ENCODE data around the gene SMARCA2. TPM values are rescaled to one million over a fixed set of nuclear protein-coding genes. Genes with fewer than 3 reads are reported as not detected.
A peak's percentile ranks its signal among the peaks of the same experiment; 100 is the strongest.

The SMARCA2 gene
- polyA plus RNA-seq (ENCODE audit: insufficient read length in 4 of 4) = 100 to 1,000 TPM in 3 of 4 donors, 10 to 100 TPM in 1; 96.5 to 221 (median 168) TPM

DNA sequence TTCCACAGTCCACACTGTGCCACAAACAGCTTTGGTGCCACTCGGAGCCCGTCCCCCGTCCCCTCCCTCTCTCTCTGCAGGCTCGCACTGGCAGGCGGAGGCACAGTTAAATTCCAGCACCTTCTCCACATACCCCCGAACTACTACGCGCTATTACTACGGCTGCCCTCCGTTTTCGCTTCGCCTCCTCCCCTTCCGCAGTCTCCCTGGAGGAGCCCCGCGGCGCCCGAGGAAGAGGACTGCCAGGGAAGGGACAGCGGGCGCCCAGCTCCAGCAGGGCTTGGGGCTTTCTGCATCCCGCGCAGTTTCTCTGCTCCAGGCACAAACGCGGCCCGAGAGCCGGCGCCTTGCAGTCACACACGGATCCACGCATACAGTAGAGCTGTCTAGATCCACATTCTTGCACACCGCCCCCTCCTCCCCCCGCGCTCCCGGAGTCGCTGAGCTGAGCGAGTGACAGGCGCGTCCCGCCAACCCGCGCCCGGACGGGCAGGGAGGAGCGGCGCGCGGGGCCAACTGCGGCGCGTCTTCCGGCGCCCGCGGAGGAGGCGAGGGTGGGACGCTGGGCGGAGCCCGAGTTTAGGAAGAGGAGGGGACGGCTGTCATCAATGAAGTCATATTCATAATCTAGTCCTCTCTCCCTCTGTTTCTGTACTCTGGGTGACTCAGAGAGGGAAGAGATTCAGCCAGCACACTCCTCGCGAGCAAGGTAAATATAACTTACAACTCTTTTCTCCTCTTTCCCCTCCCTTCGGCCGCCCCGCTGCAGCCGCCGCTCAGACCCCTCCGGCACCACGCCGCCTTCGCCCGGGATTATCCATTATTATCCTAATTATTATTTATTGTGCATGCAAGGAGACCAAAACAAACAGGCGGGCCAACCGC lies at the start of gene SMARCA2:
Gene SMARCA2 (plus strand): TSS at position 652 of the 885 bp plus-strand sequence. CDS start 13,676 bp downstream, outside the sequence.
- peak; percentile 88 to 93 (median 90) for DNase-seq (ENCODE audit: low read depth in 4 of 4, low spot score in 3 of 4)

DNA sequence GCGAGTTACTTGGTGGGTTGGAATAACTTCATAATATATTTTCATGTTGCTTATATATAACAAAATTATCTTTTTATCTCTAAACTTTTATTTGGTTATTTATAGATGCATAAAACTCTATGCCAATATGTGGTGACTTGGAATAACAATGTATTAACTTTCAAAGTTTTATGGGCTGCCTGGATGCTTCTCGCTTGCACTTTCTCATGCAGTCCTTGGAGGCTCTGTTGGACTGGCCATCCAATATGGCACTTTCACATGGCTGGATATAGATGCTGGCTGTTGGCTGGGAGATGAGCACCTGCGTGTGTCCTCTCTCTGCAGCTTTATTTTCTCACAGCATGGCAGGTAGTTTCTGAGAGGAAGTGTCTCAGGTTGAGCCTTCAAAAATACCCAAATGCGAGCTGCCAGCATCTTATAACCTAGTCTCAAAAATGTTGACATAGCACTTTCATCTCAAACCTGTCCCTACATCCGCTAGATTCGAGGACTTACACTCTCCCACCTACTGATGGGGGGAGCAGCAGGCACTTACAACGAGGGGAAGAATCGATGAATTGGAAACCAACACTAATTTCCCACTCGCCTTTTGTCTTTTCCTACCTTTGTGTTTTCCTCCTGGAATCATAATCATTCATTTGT lies 48.3 kb upstream of the SMARCA2 start:
- no peak for DNase-seq (ENCODE audit: low read depth in 4 of 4, low spot score in 3 of 4)

DNA sequence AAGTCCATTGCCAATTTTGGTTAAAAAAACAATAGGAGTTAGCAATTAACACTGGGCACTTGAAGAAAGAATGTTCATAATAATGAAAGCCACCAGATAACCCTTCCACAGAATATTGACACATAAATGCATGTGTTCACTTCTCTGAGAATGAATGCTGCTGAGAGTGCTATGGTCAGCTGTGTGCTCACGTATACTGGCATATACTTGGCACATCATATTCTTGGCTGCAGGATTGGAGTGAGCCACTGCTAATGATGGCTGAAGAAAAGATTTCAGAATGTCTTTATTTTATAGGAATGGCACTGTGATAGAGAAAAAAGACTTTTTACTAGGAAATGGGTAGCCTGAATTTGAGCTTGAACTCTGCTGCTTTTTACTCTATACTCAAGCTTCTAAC lies 46.0 kb upstream of the SMARCA2 start:
- DNase-seq (ENCODE audit: low read depth in 4 of 4, low spot score in 3 of 4) = no peak

DNA sequence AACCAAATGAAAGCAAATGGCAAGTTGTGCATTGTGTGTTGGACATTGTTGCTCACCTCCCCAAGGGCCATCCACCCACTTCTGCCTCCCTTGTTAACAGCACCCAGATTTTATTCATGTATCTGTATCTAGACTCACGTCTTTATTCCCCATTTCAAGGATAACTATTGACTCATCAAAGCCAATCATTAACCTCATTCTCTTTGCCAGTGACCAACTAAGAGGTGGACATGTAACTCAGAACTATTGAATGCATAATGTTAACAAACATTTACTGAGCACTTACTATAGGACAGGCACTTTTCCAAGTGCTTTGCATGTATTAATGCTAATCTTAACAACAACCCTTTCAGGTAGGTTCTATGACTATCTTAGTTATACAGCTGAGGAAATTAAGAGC lies 45.2 kb upstream of the SMARCA2 start:
- DNase-seq (ENCODE audit: low read depth in 4 of 4, low spot score in 3 of 4) = no peak

DNA sequence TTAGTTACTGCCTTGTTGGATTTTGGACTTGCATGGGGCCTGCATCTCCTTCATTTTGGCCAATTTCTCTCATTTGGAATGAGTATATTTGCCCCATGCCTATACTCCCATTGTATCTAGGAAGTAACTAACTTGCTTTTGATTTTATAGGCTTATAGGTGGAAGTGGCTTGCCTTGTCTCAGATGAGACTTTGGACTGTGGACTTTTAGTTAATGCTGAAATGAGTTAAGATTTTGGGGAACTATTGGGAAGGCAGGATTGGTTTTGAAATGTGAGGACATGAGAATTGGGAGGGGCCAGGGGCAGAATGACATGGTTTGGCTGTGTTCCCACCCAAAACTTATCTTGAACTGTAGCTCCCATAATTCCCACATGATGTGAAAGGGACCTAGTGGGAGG lies 42.5 kb upstream of the SMARCA2 start:
- DNase-seq (ENCODE audit: low read depth in 4 of 4, low spot score in 3 of 4) = no peak

DNA sequence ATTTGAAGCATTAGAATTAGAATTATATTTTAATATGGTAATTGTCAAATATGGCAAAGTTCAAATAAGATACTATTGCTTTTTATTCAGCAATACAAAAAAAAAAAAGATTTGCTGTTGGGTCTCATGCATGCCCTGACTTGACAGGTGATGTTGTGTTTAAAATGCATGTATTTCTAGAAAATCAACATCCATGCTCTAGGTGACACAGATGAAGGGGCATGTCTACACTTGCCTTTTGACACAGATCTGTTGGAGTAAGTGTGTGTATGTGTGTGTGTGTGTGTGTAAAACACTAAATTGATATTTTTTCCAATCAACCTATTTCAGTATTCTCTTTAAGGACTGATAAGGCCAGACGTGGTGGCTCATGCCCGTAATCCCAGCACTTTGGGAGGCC lies 38.1 kb upstream of the SMARCA2 start:
- no peak for DNase-seq (ENCODE audit: low read depth in 4 of 4, low spot score in 3 of 4)

DNA sequence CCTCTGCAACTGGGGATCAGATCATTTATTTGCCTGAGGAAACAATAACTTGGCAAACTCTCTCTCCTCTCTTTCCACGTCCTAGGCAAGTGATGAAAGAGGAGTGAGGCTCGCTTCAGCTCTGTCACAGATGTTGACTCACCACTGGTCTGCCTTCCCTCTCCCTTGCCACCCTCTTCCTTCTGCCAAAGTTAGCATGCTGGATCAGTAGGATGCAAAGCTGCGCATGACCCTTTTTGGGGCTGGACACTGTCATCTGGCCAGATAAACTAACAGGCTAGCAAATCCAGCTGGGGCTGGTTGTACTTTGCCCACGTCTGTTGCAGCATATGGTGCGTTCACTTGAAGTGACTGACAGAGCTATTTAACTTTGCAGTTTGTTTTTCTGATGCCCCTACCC lies 36.2 kb upstream of the SMARCA2 start:
- DNase-seq (ENCODE audit: low read depth in 4 of 4, low spot score in 3 of 4) = no peak

DNA sequence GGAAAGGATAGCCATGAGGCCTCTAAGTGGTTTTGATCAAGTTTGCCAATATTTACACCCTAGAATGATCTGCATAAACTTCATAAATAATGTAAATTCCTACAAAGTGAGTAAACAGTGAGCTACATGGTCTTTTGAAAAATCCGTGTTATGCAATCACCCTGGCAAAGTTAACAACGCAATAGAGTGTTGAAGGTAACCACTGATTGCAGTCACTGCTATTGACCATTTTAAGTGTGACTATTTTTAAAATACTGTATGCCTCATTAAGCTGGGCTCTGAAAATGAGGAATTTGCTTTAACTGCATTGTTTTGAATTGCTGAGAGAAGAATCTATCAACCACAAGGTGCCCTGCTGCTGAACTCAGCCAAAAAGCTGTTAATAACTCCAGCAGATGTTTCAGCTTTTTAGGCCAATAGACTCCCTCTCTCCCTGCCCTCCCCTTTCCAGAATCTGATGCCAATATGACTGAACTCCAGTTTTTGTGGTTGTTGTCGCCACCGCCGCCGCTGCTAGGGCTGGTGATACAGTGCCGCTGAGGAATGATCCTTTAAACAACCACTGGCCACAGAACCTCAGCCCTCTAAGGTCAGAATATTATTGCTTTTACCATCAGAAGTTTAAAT lies 35.3 kb upstream of the SMARCA2 start:
- DNase-seq (ENCODE audit: low read depth in 4 of 4, low spot score in 3 of 4) = no peak

DNA sequence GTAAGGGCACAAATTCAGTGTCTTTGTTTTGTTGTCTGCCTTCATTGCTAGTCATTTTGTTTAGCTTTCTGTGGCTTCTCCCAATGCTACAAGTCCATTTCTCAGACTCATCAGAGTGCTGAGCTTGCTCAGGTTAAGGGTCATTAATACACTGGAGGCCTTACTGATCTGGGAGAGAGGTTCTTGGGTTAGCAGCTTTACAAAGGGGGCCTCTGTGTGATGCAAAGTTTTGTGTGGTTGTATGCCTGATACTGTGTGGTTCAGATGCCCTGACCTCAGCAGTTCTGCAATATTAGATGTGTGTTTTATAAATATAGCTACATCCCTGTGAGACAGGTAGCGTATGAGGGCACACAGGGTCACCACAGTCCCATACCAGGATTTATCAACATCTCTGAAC lies 34.8 kb upstream of the SMARCA2 start:
- no peak for DNase-seq (ENCODE audit: low read depth in 4 of 4, low spot score in 3 of 4)

DNA sequence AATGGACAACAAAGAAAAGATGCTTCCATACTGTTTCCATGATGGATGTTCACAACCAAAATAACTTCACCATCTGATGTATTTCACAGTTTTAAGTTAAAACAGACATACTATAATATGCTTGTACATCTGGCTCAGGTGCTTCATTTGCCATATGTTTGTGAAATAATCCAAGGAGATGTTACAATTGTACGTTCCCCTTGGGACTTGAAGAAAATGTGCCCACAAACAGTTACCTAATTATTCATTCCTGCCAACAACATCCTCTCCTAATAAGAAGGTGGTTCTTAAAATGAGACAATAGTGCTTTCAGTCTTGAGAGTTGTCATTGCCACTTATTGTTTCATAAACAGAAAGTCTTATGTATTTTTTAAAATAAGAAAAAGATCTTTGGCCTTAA lies 33.1 kb upstream of the SMARCA2 start:
- DNase-seq (ENCODE audit: low read depth in 4 of 4, low spot score in 3 of 4) = no peak

DNA sequence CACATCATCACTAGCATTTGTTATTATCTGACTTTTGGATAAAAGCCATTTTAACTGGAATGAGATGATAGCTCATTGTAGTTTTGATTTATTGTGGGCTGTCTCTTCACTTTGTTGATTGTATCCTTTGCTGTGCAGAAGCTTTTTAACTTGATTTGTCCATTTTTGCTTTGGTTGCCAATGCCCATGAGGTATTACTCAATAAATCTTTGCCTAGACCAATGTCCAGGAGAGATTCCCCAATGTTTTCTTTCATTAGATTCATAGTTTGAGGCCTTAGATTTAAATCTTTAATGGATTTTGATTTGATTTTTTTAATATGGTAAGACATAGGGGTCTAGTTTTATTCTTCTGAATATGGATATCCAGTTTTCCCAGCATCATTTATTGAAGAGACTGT lies 28.8 kb upstream of the SMARCA2 start:
- no peak for DNase-seq (ENCODE audit: low read depth in 4 of 4, low spot score in 3 of 4)

DNA sequence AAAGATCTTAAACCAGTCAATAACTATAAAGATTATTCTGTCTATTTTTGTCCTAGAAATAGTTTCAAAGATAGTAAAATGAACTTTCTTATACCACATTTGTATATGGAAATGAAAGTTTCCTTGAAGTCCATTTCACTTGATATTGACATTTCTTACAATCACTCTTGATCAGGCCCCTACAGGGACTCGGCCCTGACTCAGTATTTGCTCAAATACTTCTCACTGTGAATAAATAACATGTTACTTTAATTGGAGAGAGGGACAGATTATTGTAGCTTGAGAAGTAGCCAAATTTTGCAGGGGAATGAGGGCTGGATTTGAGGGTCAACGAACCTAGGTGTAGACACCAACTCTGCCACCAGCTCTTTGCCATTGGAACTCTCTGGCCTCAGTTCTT lies 25.6 kb upstream of the SMARCA2 start:
- no peak for DNase-seq (ENCODE audit: low read depth in 4 of 4, low spot score in 3 of 4)

DNA sequence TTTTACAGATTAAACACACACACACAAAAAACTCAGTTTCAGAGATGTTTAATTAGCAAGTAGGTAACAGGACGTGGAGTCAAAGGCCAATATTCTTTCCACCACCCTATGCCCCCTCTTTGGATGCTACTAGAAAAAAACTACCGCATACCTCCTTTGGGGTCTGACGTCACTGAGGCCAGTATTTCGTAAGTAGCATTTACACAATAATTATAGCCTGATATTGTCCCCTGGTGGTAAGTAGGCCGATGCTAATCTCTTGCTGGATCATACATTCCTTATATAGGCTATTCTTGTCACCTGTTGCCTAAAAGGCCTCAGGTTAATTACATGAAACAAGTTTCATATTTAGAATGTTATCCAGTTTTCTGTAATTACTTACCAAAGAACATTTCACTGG lies 21.0 kb upstream of the SMARCA2 start:
- no peak for DNase-seq (ENCODE audit: low read depth in 4 of 4, low spot score in 3 of 4)

DNA sequence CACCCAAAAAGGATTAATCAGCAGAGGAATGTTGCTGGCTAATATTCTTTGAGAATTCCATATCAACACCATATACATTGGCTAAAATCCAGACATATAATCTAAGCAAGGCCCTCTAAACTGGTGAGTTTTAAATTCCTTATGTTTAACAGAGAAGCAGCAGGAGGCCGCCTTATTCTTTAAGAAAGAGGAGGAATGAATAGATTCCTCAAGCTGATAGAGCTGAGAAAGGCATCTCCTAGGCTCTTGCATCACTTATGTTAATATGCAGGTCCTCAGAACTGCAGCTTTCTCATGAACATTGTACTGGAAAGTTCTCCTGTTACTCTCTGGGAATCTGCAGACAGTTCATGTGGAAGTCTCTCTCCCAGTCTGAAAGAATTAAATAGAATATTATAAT lies 20.1 kb upstream of the SMARCA2 start:
- no peak for DNase-seq (ENCODE audit: low read depth in 4 of 4, low spot score in 3 of 4)

DNA sequence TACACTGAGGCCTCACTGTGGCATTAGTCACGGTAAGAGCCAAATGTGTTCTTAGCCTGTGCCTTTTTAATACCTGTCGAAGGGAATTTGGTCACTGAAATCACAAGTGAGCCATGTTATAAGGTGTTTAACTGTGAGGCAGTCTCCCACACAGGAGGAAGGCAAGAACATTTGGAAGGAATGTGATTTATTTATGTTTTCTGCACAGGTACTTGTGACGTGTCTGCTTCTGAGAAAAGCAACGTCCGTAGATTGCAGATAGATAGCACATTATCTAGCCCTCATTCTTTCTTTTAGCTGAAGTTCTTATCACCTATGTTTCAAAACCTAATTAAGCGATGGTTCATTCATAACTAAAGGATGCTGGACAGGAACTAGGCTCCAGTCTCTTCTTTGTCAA lies 19.0 kb upstream of the SMARCA2 start:
- DNase-seq (ENCODE audit: low read depth in 4 of 4, low spot score in 3 of 4) = no peak

DNA sequence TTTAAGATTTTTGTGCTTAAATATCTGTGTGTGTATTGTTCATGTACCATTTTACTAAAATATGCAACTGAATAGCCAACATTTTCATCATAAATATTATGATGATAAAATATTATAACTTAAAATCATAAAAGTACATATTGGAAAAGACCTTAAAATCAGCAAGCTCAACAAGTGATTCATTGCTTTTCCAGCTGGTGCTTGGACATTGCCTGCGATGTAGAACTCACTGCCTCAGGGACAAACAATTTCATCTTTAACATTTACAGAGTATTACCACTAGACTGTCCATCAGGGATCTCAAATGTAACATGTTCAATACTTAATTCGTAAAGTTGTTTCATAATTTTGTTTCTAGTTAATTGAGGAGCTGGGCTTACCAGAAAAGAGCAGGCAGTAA lies 17.5 kb upstream of the SMARCA2 start:
- DNase-seq (ENCODE audit: low read depth in 4 of 4, low spot score in 3 of 4) = no peak

DNA sequence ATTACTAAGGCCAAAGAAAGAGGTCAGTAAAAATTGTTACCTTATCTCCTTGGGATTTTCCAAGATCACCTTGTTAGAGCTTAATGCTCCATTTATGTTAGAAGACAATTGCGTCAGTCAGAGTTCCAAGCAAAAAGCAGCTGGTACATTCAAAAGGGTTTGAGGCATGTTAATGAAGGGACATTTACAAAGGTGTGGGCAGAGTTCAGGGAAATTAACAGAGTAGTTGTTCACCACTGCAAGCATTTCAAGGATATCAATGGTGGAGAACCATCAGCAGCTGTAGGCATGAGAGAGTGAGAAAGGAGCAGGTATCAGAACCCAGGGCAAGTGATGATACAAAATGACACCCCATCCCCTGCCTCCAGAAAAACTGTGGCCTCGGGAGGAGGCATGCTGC lies 17.0 kb upstream of the SMARCA2 start:
- DNase-seq (ENCODE audit: low read depth in 4 of 4, low spot score in 3 of 4) = no peak

DNA sequence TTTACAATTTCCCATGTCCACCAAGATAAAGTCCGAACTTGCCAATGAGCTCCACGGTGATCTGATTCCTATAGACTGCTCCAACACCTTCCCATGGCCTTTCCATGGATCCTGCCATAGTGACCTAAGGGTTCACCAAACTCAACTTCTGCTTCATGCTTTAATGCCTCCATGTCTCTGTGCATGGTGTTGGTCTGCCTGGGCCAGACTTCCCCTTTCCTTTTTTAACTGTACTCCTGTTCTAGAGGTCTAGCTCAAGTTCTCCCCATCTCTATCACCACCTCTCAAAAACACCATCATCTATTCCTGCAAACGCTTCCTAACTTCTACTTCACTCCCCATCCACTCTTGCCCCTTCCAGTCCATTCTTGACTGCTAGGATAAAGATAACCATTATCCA lies 14.8 kb upstream of the SMARCA2 start:
- DNase-seq (ENCODE audit: low read depth in 4 of 4, low spot score in 3 of 4) = no peak

DNA sequence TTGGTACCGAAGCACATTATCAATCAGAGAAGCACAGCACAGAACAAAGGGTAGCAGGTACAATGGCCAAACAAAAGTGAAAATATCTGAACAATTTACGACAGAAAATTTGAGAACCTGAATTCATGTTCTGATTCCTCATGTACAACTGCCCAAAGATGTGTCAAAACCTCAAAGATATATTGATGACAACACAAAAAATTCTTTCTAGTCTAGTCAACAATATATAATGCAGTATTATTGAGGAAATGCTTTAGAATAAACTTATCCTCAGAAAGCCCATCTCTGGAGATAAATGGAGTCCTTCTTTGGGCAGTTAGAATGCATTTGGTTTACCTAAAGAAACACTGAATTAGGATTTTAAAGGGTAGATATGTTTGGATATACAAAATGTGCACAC lies 6.8 kb upstream of the SMARCA2 start:
- no peak for DNase-seq (ENCODE audit: low read depth in 4 of 4, low spot score in 3 of 4)

DNA sequence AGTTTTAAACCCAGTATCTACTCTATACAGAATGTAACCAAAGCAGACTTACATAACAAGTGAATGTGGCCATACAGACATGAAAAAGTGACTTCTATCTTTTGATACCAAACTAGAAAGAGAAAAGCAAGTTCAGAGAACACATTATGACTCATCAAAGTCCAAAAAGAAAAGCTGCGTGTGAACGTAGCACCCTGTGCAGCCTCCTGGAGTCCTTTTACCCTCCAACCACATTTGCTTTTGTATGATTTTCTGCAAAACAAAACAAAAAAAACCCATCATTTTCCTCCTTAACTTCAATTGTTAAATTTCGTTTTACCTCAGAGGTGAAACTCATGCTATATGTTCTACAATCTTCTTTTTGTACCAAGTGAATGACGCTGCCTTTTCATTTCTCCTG lies 2.8 kb upstream of the SMARCA2 start:
- DNase-seq (ENCODE audit: low read depth in 4 of 4, low spot score in 3 of 4) = no peak

DNA sequence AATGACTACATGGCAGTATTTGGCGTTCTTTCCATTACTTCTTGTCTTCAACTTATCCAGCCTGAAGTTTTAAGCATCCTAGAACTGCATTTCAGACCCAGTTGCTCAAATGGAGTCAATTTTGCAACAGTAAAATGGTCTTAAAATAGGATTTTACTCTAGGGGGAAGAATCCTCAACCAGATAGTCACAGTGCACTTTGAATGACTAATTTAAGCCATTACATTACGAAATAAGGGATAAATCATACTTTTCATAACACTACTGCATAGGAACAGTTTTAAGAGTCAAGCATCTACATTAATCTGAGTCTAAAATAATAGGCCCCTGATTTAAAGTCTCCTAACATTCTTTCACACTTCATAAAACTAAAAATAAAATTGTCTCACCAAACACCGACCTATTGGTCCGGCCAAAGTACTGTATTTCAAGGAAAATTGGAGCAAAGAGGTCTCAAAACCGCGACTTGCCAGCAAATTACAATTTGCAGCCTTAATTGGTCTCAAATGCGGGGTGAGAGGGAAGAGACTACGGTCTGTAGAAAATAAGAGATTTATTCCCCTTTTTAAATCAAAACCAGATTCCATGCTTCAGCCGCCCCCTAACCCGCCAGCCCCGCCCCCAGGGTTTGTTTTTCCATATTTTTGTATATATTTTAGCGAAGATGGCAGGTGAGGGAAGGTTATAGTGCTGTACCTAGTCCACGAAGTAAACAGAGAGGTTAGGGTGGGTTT lies 1.2 kb upstream of the SMARCA2 start:
- DNase-seq (ENCODE audit: low read depth in 4 of 4, low spot score in 3 of 4) = no peak

Data from left renal pelvis (tissue), 4 donors.